DMS153 treated with DMSO at 0.1 percent for 48 hours (cell line): Measurements from ENCODE around the gene SAG.

Experiments used
- DNase-seq: peaks from one replicate; lab custom pipeline; 2025; ENCODE audit not compliant: unreplicated experiment; lab: John Stamatoyannopoulos, UW

SAG gene

DNA sequence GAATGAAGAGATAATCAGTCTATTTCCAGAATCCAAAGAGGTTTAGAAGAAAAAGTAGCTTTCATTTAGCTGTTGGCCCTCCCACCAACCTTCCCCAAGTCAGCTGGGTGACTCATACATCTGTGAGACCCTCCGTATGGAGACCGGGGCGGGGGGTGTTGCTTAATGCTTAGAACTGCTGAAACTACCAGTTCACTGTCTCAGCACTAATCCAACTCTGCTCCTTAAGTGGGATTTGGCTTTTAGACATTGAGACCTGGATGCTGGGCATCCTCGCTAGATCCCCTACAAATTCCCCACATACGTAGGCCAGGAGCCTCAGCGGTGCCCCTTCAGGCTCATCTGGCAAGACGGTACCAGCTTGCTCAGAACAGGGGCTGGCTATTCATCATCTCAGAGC, at the start of gene SAG:
SAG (plus strand) TSS at position 252 of the 400 bp plus-strand sequence. CDS start 1,374 bp downstream, outside the sequence.
- DNase-seq, result no peak

DNA sequence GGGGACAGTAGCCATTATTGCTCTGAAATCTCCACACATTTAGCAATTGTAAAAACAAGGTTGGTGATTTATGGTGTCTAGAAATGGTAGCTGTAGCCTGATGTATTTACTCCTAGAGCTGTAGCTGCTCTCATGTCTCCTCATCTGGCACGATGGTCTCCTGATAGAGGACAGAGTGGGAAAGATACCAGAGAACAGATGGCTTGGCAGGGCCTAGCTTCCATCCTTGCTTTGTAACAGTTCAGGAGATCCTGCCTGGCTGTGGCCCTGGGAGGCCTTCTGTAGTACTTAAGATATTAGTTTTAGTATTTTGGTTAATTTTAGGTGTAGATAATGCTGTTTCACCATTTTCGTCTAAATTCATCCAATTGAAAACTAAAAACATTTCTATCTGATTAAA, 49.4 kb upstream of the SAG start:
- DNase-seq, result no peak

DNA sequence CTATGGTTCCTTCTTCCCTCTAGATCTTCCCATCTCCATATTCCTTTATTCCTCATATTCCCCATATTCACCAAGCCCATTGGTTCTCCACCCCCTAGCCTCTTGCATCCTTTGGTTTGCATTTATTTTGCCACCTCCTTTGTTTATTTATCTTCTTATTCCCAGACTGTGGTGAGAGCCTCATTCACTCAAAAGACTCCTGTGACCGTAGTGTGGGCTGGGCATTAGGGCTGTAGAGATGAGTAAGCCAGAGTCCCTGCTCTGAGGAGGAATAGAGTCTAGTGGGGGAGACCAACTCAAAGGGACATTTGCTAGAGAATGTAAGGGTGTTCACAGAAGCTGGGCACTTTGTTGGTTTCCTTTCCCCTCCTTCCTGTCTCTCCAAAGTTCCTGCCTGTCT, 47.9 kb upstream of the SAG start:
- no peak for DNase-seq

DNA sequence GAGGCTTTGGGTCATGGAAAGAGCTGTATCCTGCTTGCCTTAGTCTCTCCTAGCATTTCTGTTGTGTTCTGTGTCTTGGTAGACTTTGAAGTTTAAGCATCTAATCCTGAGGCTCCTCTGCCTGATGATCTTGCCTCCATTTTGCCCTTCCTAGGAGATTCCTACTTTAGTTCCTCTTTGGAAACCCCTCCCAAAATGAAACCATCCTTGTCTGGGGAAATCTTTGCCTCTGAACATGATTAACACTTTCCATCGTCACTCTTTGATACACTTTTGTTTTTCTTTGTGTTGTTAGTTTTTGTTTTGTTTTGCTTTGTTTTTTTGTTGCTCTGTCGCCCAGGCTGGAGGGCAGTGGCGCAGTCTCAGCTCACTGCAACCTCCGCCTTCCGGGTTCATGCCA, 47.0 kb upstream of the SAG start:
- no peak for DNase-seq

DNA sequence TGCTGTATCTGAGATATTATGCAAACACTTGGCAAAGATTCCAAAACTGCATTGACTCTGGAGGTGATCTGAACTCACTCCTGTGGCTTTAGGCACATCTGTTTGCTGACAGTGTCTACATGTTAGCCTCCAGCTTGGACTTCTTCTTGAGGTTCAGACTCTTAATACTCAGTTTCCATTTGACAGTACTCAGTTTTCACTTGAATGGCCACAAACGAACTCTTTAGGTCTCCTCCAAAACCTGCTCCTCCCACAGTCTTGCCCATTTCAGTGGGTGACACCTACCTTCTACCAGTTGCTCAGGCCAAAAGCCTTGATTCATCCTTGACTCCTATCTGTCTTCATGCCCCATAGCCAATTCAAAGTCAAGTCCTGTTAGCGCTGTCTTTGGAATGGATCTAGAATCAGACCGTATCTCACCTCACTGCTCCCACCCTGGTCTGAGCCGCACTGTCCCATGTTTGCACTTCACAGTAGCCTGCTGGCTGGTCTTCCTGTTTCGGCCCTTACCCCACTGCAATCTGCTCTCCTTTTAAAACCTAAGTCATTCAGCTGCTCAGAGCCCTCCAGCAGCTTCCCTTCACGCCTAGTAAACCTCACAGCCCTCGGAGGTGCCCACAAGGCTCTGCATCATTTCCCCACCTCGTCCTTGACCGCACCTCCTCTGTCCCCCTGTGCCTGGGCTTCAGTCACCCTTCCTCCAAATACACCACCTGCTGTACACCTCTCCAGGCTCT, 45.6 kb upstream of the SAG start:
- DNase-seq, result no peak

DNA sequence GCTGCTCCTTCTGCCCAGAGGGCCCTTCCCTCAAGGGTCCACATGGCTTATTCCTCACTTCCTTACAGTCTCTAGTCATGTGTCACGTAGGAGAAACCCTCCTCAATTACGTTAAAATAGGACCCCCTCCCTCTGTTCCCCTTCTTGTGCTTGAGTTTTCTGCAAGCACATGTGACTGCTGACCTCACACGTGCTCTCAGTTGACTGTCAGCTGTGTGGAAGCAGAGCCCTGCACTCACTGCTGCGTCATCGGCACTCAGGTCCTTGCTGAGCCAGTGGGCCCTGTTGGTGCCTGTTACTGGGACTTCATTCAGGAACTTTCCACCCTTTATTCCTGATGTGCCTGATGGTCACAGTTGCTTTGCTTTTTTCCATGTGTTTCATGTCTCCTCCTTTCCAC, 45.1 kb upstream of the SAG start:
- DNase-seq, result no peak

DNA sequence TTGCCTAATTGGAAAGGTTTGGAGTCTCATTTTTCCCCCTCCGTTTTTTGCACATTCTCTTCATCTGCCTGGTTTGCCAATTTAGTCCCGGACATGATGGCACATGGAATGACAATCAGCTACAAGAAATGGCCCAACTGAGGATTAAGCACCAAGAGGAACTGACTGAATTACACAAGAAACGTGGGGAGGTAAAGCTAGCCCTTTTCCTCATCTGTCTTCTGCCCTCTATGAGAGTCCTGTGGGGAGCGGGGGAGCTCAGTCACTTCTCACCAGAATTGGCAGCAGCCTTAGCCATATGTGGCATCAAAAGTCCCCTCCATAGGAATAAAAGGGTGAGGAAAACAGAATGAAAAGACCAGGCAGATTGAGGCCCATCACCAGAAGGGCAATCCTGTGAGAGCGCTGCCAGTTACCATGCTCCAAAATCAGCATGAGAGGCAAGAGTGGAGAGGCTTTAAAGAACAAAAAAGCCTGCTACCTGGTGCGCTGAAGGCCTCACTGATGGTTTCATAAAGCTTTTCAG, 44.5 kb upstream of the SAG start:
- DNase-seq, result no peak

DNA sequence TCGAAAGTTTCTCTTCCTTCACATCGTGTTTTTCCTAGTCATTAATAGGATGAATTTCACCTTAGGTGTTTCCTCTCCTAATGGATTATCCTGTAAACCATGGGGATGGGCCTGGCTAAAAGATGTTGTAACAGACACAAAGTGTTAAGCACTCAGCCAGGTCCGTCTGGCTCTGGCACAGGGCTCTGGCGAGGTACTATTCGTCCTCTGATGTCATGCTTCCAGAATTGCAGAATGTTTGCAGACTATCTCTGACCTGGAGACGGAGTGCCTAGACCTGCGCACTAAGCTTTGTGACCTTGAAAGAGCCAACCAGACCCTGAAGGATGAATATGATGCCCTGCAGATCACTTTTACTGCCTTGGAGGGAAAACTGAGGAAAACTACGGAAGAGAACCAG, 42.9 kb upstream of the SAG start:
- DNase-seq, result no peak

DNA sequence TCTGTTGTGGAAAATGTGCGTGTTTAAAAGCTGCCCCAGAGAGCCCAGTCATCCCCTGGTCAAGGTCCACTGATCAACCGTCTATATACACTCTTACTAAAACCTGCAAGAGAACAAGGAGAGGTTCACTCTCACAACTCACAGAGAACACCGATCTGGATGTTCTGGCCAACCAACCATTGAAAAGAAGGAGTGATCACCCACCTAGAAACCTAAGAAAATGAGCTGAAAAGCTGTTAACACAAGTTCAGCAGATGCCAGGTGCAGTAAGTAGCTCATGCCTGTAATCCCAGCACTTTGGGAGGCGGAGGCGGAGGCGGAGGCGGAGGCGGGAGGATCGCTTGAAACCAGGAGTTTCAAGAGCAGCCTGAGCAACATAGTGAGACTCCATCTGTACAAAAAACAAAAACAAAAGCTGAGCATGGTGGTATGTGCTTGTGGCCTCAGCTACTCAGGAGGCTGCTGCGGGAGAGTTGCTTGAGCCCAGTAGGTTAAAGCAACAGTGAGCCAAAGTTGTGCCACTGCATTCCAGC, 41.7 kb upstream of the SAG start:
- DNase-seq, result no peak

DNA sequence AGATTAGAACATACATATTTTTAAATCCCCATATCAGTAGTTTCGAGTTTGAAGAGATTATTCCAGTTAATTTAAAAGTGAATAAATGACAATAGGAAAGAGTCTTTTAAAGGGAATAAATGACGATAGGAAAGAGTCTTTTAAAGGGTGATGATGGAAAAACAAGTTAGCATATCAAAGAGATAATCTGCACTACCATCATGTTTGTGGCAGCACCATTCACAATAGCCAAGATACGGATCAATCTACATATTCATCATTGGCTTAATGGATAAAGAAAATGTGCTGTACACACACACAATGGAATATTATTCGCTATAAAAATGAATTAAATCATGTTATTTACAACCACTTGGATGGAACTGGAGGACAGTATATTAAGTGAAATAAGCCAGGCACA, 41.1 kb upstream of the SAG start:
- no peak for DNase-seq

DNA sequence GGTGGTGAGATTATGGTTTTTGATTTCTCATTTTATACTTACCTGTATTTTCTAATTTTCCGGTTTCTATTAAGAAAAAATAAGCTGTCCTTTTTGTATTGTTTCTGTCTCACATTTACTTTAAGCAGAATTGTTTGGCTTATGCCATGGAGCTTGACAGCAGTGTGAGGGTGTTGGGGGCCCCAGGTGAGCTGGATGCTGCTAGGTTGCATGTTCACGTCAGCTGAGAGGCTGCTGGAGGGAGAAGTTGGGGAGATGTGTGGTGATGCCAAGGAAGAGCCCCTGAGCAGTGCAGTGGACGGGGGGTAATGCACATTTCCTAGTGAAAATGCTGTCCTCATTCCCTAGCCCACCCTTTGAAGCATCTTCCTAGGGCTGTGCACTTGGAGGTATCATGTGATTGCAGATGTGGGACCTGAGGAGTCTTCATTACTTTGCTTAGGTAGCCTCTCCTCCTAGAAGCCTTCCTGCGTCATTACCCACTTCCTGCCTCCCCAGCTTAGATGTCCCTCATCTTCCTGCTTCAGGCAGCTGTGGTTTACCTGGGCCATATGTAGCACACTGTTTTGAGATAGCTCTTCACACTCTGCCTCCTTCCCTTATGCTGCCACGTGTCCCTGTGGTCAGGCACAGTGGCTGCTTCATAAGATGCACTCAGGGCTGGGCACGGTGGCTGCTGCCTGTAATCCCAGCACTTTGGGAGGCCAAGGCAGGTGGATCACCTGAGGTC, 39.9 kb upstream of the SAG start:
- no peak for DNase-seq

DNA sequence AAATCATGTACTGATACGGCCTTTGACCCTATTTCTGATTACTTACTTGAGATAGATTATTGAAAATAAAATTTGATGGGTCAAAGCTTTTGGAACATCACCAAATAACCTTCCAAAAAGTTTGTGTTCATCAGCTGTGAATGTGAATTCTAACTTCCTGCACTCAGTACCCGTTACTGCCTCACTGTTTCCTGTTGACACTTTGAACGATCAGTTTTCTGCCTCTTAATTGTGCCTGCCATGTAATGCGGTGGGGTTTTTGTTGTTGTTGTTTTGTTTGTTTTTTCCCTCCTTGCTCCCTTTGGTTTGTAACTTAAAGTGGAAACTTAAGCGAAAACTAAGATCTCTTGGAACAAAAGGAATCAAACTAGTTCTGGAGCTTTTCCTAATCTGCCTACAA, 37.2 kb upstream of the SAG start:
- no peak for DNase-seq

DNA sequence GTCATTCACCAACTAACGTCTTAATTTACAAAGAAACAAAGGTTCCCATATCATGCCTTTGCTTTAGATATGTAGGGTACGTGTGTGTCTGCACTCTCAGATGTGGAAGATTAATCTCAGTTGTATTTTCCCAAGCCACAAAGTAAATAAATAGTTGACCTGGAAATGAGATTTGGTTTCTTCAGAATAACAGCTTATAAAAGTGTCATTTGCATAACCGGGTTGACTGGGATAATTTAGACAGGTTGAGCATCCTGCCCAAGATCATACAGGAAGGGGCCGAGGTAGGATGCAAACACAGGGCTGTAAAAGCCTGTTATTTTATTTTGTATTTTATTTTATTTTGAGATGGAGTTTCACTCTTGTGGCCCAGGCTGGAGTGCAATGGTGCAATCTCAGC, 36.7 kb upstream of the SAG start:
- DNase-seq, result no peak

DNA sequence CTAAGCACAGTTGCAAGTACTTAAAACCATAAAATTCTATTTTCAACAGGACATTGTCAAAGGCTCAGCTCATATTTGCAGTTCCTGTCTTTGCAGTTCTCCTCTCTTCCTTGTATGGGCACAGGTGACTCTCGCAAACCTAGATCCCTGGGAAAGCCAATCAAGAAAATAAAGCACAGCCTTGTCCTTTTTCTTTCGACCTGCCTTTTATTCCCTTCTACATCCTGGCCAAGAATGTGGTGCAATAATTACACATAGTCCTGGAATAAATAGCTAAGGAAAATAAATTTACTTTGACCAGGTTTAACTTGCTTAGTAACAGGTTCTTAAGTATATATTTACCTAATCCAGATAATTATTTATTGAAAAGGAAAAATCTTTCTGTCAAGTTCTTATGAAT, 35.9 kb upstream of the SAG start:
- DNase-seq, result no peak

DNA sequence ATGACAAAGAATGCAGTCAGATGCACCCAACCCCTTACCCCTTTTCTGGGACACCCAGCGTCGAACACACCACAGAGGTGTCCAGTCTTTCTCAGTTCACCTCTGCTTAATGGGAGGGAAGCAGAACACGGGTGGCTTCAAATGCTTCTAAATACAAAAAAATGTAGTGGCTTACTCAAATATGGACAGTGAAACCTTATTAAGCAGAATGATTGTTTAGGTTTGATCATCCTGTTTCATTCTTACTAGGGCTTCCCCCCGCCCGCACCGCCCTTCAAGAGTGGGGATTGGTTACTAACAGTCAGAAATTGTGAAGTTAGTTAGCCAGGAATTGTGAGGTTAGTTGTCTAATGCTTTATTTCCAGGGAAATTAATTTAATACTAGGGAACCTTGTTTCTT, 34.5 kb upstream of the SAG start:
- no peak for DNase-seq

DNA sequence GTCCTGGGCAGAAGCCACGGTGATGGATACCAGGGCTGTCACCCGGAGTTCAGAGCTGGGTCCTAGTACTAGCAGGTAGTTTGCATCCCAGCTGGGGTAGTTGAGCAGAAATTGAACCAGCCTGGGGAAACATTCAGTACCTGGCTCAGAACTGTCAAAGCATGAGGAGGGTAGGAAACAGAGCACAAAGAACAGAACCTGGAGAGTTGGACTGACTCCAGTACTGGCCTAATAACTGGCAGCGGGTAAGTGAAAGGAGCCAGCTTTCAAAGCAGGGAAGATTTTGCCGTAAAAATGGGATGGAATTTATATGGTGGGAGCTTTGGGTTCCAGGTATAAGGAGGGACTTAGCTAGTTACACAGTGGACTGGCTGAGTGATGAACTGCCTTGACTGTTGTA, 32.4 kb upstream of the SAG start:
- no peak for DNase-seq

DNA sequence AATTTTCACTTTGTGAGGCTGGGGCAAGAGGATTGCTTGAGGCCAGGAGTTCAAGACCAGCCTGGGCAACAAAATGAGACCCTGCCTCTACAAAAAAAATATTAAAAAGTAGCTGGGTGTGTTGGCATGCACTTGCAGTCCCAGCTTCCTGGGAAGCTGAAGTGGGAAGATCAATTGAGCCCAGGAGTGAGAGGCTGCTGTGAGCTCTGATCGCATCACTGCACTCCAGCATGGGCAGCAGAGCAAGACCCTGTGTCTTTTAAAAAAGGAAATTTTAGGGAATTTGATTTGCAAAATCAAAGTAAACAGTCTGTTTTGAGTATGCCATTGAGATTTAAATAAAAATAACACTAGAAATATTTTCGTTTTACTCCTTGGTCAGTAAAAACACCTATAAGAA, 28.7 kb upstream of the SAG start:
- DNase-seq, result no peak

DNA sequence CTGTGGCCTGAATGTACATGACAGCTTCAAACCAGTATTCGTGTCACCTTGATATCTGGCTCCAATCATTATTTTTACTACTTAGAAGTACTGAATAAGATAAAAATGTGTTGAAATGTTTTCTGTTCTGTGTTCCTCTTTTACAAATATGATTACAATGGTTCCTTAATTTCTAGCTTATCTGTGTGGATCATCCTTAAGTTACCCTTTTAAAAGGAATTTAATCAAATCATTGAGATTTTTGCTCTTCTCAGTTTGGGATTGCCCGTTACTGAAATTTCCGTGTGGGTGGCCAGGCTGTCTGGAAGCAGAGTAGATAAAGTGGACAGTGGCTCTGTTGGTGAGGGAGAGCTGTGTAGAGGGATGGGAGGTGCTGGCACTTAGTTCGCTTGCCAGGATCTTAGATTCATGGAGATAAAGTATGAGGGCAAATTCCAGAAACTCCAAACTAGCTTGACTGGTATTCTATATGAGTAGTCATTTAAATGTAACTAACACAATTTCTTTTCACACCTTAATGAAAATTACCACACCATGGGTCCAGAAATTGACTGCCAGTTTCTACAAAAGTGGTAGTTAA, 27.4 kb upstream of the SAG start:
- no peak for DNase-seq

DNA sequence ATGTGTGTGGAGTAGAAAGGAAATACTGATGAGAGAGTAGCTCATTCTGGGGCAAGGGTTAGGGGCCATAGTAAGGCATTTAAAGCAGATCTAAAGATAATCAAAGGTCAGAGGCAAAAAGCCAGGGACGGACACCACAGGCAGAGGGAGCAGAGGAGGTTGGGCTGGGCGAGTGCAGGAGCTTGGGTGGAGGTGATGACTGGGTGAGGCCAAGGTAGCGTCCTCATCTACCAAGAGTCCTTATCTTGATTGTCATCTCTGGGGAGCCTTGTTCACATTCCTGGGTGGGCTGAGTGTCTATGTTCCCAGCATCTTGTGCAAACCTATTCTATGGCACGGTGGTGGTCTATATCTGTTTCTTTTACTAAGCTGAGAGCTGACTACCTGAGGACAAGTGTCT, 26.1 kb upstream of the SAG start:
- DNase-seq, result no peak

DNA sequence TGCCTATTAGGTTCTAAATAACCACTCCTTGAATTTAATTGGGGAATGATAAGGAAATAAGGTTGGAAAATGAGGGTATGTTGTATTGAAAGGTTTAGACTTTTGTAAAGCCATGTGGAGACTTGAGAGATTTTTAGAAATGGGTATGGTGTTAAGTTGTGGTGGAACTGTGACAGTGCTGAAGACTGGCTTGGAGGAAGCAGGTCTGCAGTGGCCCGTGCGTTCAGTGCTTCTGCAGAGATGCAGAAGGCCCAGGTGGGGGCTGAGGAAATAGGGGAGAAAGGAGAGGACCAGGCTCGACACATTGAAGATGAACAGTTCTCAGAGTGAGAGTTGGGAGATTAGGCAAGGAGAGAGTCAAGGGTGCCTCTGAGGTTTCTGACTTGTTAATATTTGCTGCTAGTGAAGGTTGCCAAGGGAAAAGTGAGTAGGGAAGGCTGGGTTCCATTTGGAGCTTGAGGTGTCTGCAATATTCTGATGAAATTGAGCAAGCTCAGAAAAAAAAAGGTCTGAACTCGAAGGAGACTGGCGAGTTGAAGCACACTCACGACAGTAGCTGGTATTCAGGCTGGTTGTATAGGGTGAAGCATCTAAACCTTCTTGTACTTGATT, 25.5 kb upstream of the SAG start:
- DNase-seq, result no peak

DNA sequence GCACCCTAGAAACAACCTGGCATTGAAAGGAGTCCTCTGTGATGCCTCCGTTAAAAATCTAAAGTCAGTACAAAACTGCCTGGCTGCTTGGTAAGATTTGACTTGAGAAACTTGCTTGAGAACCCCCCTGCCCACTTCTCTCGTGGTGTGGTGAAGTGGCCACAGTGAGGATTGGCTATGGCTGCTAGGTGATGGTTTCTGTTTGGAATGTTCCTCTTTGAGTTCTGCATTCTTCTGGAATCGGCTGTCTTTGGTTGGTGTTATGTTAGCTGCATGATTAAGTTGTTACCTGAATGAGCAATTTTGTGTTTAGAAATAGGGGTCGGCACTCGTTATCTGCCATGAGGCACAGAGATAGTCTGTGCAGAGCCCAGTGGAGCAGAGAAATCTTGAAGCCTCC, 21.7 kb upstream of the SAG start:
- DNase-seq, result no peak

DNA sequence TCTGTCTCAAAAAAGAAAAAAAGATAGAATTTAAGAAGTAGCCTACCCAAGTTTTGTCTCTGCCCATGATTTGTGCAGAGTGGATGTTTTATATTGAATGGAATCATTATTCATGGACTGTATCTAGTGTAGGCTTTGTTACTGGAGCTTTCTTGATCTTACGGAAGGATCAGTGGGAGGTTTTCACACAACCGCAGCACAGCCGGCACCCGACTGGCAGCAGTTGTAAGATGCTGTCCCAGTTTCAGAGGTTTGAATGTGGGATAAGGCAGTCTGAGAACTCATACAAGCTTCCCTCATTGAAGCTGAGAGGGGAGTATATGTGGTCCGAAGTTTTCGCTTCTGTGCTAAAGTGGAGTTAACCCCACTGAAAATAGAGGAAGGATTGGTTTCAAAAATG, 19.7 kb upstream of the SAG start:
- no peak for DNase-seq
